Loucy (cell line): Measurements from ENCODE around the gene SPRYD3.

Experiments
- EZH2phosphoT487 ChIP-seq: fragments of 200-600 bp; IDR thresholded peaks from 2 replicates; pipeline ENCODE4 v1.6.1; 2018; ENCODE audit warnings: antibody characterized with exemption, mild to moderate bottlenecking, moderate library complexity, borderline replicate concordance
- TF ChIP-seq, protein P1 (sequence below): fragments of 200-600 bp; sonication (generic); conservative IDR thresholded peaks from 2 replicates; pipeline ENCODE4 v1.5.1; 2014; ENCODE audit warnings: mild to moderate bottlenecking, antibody characterized with exemption, low read length

DNA sequence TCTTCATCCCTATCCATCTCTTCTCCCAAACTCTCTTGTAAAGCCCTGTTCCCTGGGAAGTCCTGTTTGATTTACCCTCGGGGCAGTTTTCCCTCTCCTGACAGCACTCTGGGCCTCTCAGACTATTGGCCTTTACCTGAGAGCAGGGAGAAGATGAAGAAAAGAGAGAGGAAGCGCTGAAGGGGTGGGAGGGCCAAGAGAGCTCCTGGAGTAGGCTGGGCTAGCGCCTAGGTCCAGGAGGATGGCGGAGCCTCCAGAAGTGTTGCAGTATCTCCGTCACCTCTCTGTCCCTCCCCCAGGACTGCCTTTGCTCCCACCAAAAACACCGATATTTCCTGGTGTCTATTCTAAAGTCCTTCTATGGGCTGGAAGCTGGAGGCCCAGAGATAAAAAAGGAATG is 12.6 kb upstream of the SPRYD3 start:
- TF ChIP-seq, protein P1, sequence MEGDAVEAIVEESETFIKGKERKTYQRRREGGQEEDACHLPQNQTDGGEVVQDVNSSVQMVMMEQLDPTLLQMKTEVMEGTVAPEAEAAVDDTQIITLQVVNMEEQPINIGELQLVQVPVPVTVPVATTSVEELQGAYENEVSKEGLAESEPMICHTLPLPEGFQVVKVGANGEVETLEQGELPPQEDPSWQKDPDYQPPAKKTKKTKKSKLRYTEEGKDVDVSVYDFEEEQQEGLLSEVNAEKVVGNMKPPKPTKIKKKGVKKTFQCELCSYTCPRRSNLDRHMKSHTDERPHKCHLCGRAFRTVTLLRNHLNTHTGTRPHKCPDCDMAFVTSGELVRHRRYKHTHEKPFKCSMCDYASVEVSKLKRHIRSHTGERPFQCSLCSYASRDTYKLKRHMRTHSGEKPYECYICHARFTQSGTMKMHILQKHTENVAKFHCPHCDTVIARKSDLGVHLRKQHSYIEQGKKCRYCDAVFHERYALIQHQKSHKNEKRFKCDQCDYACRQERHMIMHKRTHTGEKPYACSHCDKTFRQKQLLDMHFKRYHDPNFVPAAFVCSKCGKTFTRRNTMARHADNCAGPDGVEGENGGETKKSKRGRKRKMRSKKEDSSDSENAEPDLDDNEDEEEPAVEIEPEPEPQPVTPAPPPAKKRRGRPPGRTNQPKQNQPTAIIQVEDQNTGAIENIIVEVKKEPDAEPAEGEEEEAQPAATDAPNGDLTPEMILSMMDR = no peak
- no peak for TF ChIP-seq EZH2phosphoT487
